ENCODE data around the gene AFAP1.

The AFAP1 gene

GRCh38 chr4:7817877-7818398 is 121.7 kb downstream of the AFAP1 start:
- no peak for FAIRE-seq

GRCh38 chr4:7816771-7817170 is 122.9 kb downstream of the AFAP1 start:
- no peak for FAIRE-seq

- FAIRE-seq = no peak
These were observed 123.7 kb downstream of the AFAP1 start for GRCh38 chr4:7815981-7816380.

GRCh38 chr4:7815562-7815961 is 124.1 kb downstream of the AFAP1 start:
- no peak for FAIRE-seq

GRCh38 chr4:7814451-7814850 is 125.2 kb downstream of the AFAP1 start:
- no peak for FAIRE-seq

- no peak for FAIRE-seq
These were observed 126.0 kb downstream of the AFAP1 start for GRCh38 chr4:7813674-7814073.

- FAIRE-seq = no peak
These were observed 126.7 kb downstream of the AFAP1 start for GRCh38 chr4:7812921-7813320.

GRCh38 chr4:7812231-7812857 is 127.3 kb downstream of the AFAP1 start:
- no peak for FAIRE-seq

GRCh38 chr4:7811536-7812191 is 128.0 kb downstream of the AFAP1 start:
- no peak for FAIRE-seq

- no peak for FAIRE-seq
These were observed 128.7 kb downstream of the AFAP1 start for GRCh38 chr4:7810783-7811535.

GRCh38 chr4:7808752-7809151 is 130.9 kb downstream of the AFAP1 start:
- no peak for FAIRE-seq

GRCh38 chr4:7808181-7808580 is 131.5 kb downstream of the AFAP1 start:
- FAIRE-seq = no peak

- no peak for FAIRE-seq
These were observed 132.2 kb downstream of the AFAP1 start for GRCh38 chr4:7807351-7807921.

GRCh38 chr4:7806338-7807090 is 133.1 kb downstream of the AFAP1 start:
- no peak for FAIRE-seq

- no peak for FAIRE-seq
These were observed 133.9 kb downstream of the AFAP1 start for GRCh38 chr4:7805533-7806337.

GRCh38 chr4:7804756-7805385 is 134.8 kb downstream of the AFAP1 start:
- no peak for FAIRE-seq

GRCh38 chr4:7803992-7804755 is 135.5 kb downstream of the AFAP1 start:
- FAIRE-seq = peak; percentile 13

- FAIRE-seq = no peak
These were observed 136.3 kb downstream of the AFAP1 start for GRCh38 chr4:7803371-7803770.

- FAIRE-seq = peak; percentile 62
These were observed 137.5 kb downstream of the AFAP1 start for GRCh38 chr4:7802093-7802726.

GRCh38 chr4:7801641-7802040 is 138.0 kb downstream of the AFAP1 start:
- no peak for FAIRE-seq

Measured in G401.6 (cell line).